HFF-Myc (cell line): ENCODE measurements around the gene NLN.
"Not testable (repeated sequence)": the region's sequence is repeated elsewhere in the genome, so short reads cannot be mapped to it uniquely, and the experiment has no call there.

Experiments used
- DNase-seq: peaks from one replicate; pipeline ENCODE4 v3.0.0-alpha.2; 2011; ENCODE audit warnings: low read depth; ENCODE audit errors: extremely low read depth
- H3K4me3 ChIP-seq: replicated peaks from 2 replicates; pipeline ENCODE4 v1.5.1; 2011; ENCODE audit warnings: low read depth, mild to moderate bottlenecking, control low read depth, low read length
- CTCF ChIP-seq: IDR thresholded peaks from 2 replicates; pipeline ENCODE4 v1.5.1; 2012; ENCODE audit warnings: mild to moderate bottlenecking, low read depth, low read length, control low read depth; ENCODE audit errors: missing control alignments

The NLN gene

GRCh38 chr5:65868509-65868908, 146.5 kb downstream of the NLN start:
- H3K4me3 ChIP-seq = no peak overlapping the region
- DNase-seq = no peak
- no peak for TF ChIP-seq CTCF

GRCh38 chr5:65871182-65871581, 149.2 kb downstream of the NLN start:
- no peak for DNase-seq
- no peak for TF ChIP-seq CTCF
- H3K4me3 ChIP-seq = no peak overlapping the region

- not testable (repeated sequence) for H3K4me3 ChIP-seq, DNase-seq
Measured at GRCh38 chr5:65871776-65872175, 149.8 kb downstream of the NLN start.

- DNase-seq = no peak
- no peak overlapping the region for H3K4me3 ChIP-seq
- no peak for TF ChIP-seq CTCF
Measured at GRCh38 chr5:65873181-65873750, 151.3 kb downstream of the NLN start.

- no peak for TF ChIP-seq CTCF
- DNase-seq = peak; percentile 25
- no peak overlapping the region for H3K4me3 ChIP-seq
Measured at GRCh38 chr5:65874241-65874640, 152.2 kb downstream of the NLN start.

GRCh38 chr5:65876496-65876895, 154.5 kb downstream of the NLN start:
- TF ChIP-seq CTCF = no peak
- H3K4me3 ChIP-seq = no peak overlapping the region
- DNase-seq = no peak

GRCh38 chr5:65876970-65877369, 155.0 kb downstream of the NLN start:
- no peak for DNase-seq
- no peak for TF ChIP-seq CTCF

More at GRCh38 chr5:65876970-65877369, 155.0 kb downstream of the NLN start:
- H3K4me3 ChIP-seq = no peak overlapping the region
